HEK293T (cell line): ENCODE measurements around the gene PRPF6.

Experiments used
- BHLHE40 ChIP-seq: fragments of 450-650 bp; IDR thresholded peaks from 2 replicates; pipeline ENCODE4 v1.6.1; 2016; ENCODE audit warnings: mild to moderate bottlenecking, moderate library complexity, borderline replicate concordance
- FOXK2 ChIP-seq: fragments of 450-650 bp; IDR thresholded peaks from 2 replicates; pipeline ENCODE4 v1.6.1; 2016; ENCODE audit warnings: mild to moderate bottlenecking
- FOXM1 ChIP-seq: fragments of 450-650 bp; IDR thresholded peaks from 2 replicates; pipeline ENCODE4 v1.6.1; 2017; ENCODE audit warnings: mild to moderate bottlenecking, borderline replicate concordance
- LEF1 ChIP-seq: fragments of 450-650 bp; IDR thresholded peaks from 2 replicates; pipeline ENCODE4 v1.6.1; 2017; ENCODE audit warnings: mild to moderate bottlenecking, borderline replicate concordance
- NFRKB ChIP-seq: fragments of 450-650 bp; IDR thresholded peaks from 2 replicates; pipeline ENCODE4 v1.6.1; 2016; ENCODE audit warnings: mild to moderate bottlenecking, moderate library complexity
- SP1 ChIP-seq: fragments of 450-650 bp; IDR thresholded peaks from 2 replicates; pipeline ENCODE4 v1.6.1; 2017
- TF ChIP-seq, protein P1 (sequence below): fragments of 450-650 bp; IDR thresholded peaks from 2 replicates; pipeline ENCODE4 v1.6.1; 2016

DNA sequence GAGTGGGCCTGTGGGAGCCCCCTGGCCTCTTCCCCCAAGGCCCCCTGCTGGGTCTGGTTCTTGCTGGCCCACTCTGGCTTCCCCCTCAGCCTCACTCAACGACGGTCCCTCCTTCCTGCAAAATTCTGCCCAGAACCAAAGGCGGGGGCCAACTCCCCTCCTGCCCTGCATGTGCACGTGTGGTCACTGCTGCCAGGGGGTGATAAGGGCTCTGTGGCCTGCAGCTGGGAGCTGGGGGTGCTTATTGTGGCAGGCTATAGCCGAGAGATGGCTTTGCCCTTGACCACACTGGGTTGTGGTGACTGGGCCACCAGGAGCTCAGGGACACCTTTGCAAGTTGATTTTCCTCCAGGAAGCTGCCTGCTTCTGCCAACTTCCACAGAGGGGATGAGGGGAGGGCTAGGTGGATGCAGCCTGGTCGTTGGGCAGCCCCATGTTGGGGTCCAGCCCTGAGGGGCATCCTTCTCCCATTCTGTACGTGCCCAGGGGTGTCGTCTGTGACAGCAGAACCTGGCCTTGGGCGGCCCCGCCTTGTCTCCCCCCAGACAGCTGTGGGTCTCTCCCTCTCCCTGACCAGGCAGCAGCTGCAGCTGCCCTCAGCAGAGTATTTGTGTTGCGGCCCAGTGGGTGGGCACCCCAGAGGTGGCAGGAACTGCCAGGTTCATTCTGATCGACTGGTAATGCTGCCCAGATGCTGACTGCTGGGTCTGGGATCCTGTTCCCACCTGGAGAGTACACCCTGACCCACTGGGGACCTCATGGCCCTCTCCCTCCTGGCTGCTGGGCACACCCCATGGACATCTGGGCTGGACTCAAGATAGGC is 87.7 kb downstream of the PRPF6 start:
- TF ChIP-seq FOXM1 (no peak), SP1 (no peak), FOXK2 (no peak), LEF1 (no peak), NFRKB (no peak), BHLHE40 (no peak)
- TF ChIP-seq, protein P1, sequence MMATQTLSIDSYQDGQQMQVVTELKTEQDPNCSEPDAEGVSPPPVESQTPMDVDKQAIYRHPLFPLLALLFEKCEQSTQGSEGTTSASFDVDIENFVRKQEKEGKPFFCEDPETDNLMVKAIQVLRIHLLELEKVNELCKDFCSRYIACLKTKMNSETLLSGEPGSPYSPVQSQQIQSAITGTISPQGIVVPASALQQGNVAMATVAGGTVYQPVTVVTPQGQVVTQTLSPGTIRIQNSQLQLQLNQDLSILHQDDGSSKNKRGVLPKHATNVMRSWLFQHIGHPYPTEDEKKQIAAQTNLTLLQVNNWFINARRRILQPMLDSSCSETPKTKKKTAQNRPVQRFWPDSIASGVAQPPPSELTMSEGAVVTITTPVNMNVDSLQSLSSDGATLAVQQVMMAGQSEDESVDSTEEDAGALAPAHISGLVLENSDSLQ, result no peak
